Measurements from ENCODE around the gene KRTAP12-4. TPM values are rescaled to one million over a fixed set of nuclear protein-coding genes. Genes with fewer than 3 reads are reported as not detected.

Gene KRTAP12-4
- total and polyA plus RNA-seq, 2 donors (not counting 3 experiments of a cell fraction or from before 2014, with no cell fraction given), result not detected

- Histone ChIP-seq H3K4me1 (ENCODE audit: control insufficient read depth, extremely low read depth, insufficient read depth, low read length) (no peaks in the 10 kb centered on the region), H3K27ac (ENCODE audit: insufficient read depth, low read depth, low read length) (no peak overlapping the region), H3K4me2 (ENCODE audit: insufficient read depth, low read length) (no peak overlapping the region), H3K4me3 (replicated peaks in 1 of 3; ENCODE audit: insufficient read depth in 1 of 3, low read depth in 1 of 3, low read length in 3 of 3) (no peak overlapping the region), H3K9me3 (replicated peaks; ENCODE audit: control insufficient read depth, insufficient read depth, low read length) (no peaks in the 10 kb centered on the region), H4K20me1 (replicated peaks; ENCODE audit: control insufficient read depth, extremely low read depth, insufficient read depth, low read length) (no peaks in the 10 kb centered on the region), H3K79me2 (ENCODE audit: control insufficient read depth, insufficient read depth, low read length) (no peaks in the 10 kb centered on the region), H3K9ac (replicated peaks; ENCODE audit: extremely low read depth, insufficient read depth, low read length) (no peak overlapping the region), H3K36me3 (ENCODE audit: control insufficient read depth in 2 of 2, extremely low read depth in 1 of 2, insufficient read depth in 2 of 2, low read length in 2 of 2) (no peaks in the 10 kb centered on the region), H3K27me3 (ENCODE audit: control insufficient read depth in 2 of 2, insufficient read depth in 2 of 2, low read length in 2 of 2) (no peaks in the 10 kb centered on the region), H2AFZ (ENCODE audit: low read depth, low read length) (no peak overlapping the region), H3K9me1 (replicated peaks; ENCODE audit: control insufficient read depth, extremely low read depth, insufficient read depth, low read length) (no peaks in the 10 kb centered on the region)
- DNase-seq (ENCODE audit: low read depth, low spot score) (no peak), FAIRE-seq (no peak)
- BruUV-seq (replicated peaks), result no TSS peak
- dilution Hi-C loops (cut with MboI; ENCODE audit: extremely low pct_ligation_motif_present, low sequenced_read_pairs), result no loop called here
- TF ChIP-seq FOS (IDR thresholded peaks at IDR 0.05; ENCODE audit: borderline replicate concordance, insufficient read depth, low read length), result no peak
- no peak for TF ChIP-seq GATA2 (IDR thresholded peaks at IDR 0.05; ENCODE audit: insufficient read depth, insufficient read length, low read depth, low read length)
- no peak for TF ChIP-seq JUN (IDR thresholded peaks at IDR 0.05; ENCODE audit: borderline replicate concordance, insufficient read depth, insufficient read length, low read depth)
- TF ChIP-seq CTCF (IDR thresholded peaks at IDR 0.05; ENCODE audit: extremely low read depth in 1 of 2, insufficient read depth in 1 of 2, low read depth in 1 of 2, low read length in 2 of 2), result no peak
- TF ChIP-seq EZH2 (IDR thresholded peaks at IDR 0.05; ENCODE audit: borderline replicate concordance, low read depth, low read length, severe bottlenecking), result no peak
- CTCF ChIA-PET, result no interaction called here
- POLR2A ChIA-PET, result no interaction called here
- intact Hi-C loops (cut with micrococcal nuclease), result no loop called here
Measured at GRCh38 chr21:44625756-44626155, 28.7 kb downstream of the KRTAP12-4 start.

GRCh38 chr21:44623575-44623974 lies 30.9 kb downstream of the KRTAP12-4 start:
- dilution Hi-C loops (cut with MboI; ENCODE audit: extremely low pct_ligation_motif_present, low sequenced_read_pairs) (no loop called here), intact Hi-C loops (cut with micrococcal nuclease) (no loop called here)
- no peak for FAIRE-seq
- Histone ChIP-seq H3K4me1 (ENCODE audit: control insufficient read depth, extremely low read depth, insufficient read depth, low read length) (no peaks in the 10 kb centered on the region), H3K9me1 (replicated peaks; ENCODE audit: control insufficient read depth, extremely low read depth, insufficient read depth, low read length) (no peaks in the 10 kb centered on the region), H3K27ac (ENCODE audit: insufficient read depth, low read depth, low read length) (no peak overlapping the region), H3K27me3 (ENCODE audit: control insufficient read depth in 2 of 2, insufficient read depth in 2 of 2, low read length in 2 of 2) (no peaks in the 10 kb centered on the region), H3K9ac (replicated peaks; ENCODE audit: extremely low read depth, insufficient read depth, low read length) (no peak overlapping the region), H4K20me1 (replicated peaks; ENCODE audit: control insufficient read depth, extremely low read depth, insufficient read depth, low read length) (no peaks in the 10 kb centered on the region), H2AFZ (ENCODE audit: low read depth, low read length) (no peak overlapping the region), H3K79me2 (ENCODE audit: control insufficient read depth, insufficient read depth, low read length) (no peaks in the 10 kb centered on the region), H3K4me3 (replicated peaks in 1 of 3; ENCODE audit: insufficient read depth in 1 of 3, low read depth in 1 of 3, low read length in 3 of 3) (no peak overlapping the region), H3K9me3 (replicated peaks; ENCODE audit: control insufficient read depth, insufficient read depth, low read length) (no peaks in the 10 kb centered on the region), H3K36me3 (ENCODE audit: control insufficient read depth in 2 of 2, extremely low read depth in 1 of 2, insufficient read depth in 2 of 2, low read length in 2 of 2) (no peaks in the 10 kb centered on the region), H3K4me2 (ENCODE audit: insufficient read depth, low read length) (no peak overlapping the region)
- no peak for DNase-seq (ENCODE audit: low read depth, low spot score)
- CTCF ChIA-PET, result no interaction called here
- no TSS peak for BruUV-seq (replicated peaks)
- no peak for TF ChIP-seq MYC (IDR thresholded peaks at IDR 0.05; ENCODE audit: low read depth, low read length)
- no peak for TF ChIP-seq POLR2A (IDR thresholded peaks at IDR 0.05; ENCODE audit: low read depth, low read length)
- no peak for TF ChIP-seq MAX (IDR thresholded peaks at IDR 0.05; ENCODE audit: insufficient read depth, insufficient read length)
- TF ChIP-seq FOS (IDR thresholded peaks at IDR 0.05; ENCODE audit: borderline replicate concordance, insufficient read depth, low read length), result no peak
- TF ChIP-seq CTCF (IDR thresholded peaks at IDR 0.05; ENCODE audit: extremely low read depth in 1 of 2, insufficient read depth in 1 of 2, low read depth in 1 of 2, low read length in 2 of 2), result no peak
- no peak for TF ChIP-seq POLR2AphosphoS5 (IDR thresholded peaks at IDR 0.05; ENCODE audit: insufficient read depth, low read depth, low read length)
- TF ChIP-seq GATA2 (IDR thresholded peaks at IDR 0.05; ENCODE audit: insufficient read depth, insufficient read length, low read depth, low read length), result no peak
- TF ChIP-seq JUN (IDR thresholded peaks at IDR 0.05; ENCODE audit: borderline replicate concordance, insufficient read depth, insufficient read length, low read depth), result no peak
- no peak for TF ChIP-seq EZH2 (IDR thresholded peaks at IDR 0.05; ENCODE audit: borderline replicate concordance, low read depth, low read length, severe bottlenecking)
- POLR2A ChIA-PET, result no interaction called here
